ENCODE data around the gene TRAK1.
"Not testable (repeated sequence)": the region's sequence is repeated elsewhere in the genome, so short reads cannot be mapped to it uniquely, and the experiment has no call there.

The TRAK1 gene

DNA sequence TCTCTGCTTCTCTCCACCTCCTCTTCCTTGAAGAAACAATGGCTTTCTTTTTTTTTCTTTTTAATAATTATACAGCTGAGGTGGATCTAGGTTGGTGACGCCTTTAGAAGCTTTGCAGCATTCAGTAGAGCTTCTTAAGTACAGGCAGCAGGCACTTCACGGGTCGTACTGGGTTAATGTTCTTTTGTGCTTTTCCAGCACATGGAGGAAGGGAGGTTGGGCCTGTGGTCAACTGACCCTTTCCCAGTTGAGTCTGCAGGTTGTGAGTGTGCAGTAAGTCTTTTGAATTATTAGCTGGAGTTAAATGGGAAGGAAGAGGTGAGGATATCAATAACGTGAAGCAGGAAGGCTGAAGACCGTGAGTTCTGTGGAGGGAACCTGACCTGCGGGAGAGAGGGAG, 7.0 kb downstream of the TRAK1 start:
- no peak for DNase-seq (ENCODE audit: low read depth in 3 of 3)

DNA sequence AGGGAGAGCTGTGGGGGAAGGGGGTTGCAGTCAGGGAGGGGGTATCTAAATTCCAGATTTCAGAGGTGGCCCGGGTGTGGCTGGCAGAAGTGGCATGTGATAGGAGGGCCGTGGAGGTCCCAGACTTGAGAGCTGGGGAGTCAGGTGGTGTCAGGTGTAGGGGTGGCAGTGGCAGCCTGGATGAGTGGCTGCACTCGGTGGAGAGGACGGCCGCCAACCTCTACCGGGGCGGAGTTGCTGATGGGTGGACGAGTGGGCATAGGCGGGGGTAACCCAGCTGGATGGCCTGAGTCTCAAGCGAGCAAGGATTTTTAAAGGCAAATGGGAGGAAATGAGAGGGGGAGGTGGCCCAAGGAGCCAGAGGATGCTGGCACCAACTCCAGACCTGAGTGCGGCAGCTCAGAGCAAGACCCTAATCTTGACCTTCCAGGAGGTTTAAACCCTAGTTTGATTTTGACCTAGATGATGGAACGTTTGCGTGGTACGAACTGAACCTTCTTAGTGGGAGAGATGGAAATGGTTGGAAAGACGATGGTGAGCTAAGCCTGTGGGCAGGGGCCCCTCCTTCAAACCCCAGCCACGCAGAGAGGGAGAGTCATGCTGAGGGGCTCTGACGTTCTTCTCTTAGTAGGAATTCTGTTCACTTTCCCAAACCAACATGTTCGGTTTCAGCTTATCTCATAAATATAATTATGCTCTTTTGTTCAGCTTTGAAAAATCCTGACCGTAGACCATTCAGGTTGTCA, 8.0 kb downstream of the TRAK1 start:
- no peak for DNase-seq (ENCODE audit: low read depth in 3 of 3)

DNA sequence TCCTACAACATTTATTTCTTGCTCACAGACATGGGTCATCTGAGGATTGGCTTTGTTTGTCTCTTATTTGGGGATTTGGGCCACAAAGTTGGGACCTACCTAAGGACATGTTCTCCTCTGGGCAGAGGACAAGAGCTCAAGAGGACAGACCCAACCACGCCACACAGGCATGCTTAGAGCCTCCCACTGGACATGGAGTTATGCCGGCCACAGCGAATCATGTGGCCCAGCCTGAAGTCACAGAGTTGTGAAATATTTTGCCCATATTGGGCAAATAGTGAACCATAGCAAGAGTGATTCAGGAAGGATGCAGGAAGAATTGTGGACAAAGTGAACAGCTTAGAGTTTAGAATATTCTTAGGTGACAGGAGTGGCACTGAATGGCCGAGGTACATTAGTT, 9.9 kb downstream of the TRAK1 start:
- DNase-seq (ENCODE audit: low read depth in 3 of 3): no peak

DNA sequence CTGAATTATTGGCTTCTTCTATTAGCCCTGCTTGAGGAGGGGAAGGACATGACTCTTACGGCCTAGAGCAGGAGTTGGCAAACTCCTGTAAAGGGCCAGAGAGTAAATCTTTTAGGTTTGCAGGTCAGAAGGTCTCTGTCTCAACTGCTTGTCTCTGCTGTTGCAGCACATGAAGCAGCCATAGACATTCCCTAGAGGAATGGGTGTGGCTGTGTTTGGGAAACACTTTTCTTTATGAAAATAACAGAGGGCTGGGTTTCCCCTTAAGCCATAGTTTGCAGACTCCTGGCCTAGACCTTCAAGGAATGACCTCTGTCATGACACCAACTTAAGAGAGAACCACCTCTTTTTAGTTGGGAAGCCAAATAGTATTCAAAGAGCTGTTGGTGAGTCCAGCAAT, 10.3 kb downstream of the TRAK1 start:
- no peak for DNase-seq (ENCODE audit: low read depth in 3 of 3)

DNA sequence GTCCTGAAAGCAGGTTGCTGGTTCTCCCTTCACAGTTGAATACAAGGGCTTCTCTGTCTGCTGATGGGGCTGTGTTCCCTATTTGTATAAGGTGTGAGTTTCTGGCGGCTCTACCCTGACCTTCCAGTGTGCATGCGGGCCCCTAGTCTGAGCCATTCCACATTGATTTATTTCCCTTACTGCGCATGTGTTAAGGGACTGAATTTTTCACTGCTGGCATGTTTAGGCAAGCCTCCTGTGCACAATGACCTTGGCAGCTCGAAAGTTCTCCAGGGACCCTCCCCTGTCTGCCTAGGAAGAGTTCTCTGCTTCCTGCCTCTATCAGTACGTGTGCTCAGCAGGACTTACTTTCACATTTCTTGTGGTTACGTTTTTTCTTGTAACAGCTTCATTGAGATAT, 11.4 kb downstream of the TRAK1 start:
- no peak for DNase-seq (ENCODE audit: low read depth in 3 of 3)

DNA sequence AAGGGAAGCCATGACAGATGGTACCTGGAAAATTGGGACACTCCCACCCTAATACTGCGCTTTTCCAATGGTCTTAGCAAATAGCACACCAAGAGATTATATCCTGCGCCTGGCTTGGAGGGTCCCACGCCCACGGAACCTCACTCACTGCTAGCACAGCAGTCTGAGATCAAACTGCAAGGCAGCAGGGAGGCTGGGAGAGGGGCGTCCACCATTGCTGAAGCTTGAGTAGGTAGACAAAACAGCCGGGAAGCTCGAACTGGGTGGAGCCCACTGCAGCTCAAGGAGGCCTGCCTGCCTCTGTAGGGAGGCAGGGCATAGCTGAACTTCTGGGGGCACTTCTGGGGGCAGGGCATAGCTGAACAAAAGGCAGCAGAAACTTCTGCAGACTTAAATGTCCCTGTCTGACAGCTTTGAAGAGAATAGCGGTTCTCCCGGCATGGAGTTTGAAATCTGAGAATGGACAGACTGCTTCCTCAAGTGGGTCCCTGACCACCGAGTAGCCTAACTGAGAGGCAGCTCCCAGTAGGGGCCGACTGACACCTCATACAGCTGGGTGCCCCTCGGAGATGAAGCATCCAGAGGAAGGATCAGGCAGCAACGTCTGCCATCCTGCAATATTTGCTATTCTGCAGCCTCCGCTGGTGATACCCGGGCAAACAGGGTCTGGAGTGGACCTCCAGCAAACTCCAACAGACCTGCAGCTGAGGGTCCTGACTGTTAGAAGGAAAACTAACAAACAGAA, 12.9 kb downstream of the TRAK1 start:
- not testable (repeated sequence) for DNase-seq (ENCODE audit: low read depth in 3 of 3)

DNA sequence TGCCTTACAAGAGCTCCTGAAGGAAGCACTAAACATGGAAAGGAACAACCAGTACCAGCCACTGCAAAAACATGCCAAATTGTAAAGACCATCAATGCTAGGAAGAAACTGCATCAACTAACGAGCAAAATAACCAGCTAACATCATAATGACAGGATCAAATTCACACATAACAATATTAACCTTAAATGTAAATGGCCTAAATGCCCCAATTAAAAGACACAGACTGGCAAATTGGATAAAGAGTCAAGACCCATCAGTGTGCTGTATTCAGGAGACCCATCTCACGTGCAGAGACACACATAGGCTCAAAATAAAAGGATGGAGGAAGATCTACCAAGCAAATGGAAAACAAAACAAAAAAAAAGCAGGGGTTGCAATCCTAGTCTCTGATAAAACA, 14.8 kb downstream of the TRAK1 start:
- DNase-seq (ENCODE audit: low read depth in 3 of 3): not testable (repeated sequence)

DNA sequence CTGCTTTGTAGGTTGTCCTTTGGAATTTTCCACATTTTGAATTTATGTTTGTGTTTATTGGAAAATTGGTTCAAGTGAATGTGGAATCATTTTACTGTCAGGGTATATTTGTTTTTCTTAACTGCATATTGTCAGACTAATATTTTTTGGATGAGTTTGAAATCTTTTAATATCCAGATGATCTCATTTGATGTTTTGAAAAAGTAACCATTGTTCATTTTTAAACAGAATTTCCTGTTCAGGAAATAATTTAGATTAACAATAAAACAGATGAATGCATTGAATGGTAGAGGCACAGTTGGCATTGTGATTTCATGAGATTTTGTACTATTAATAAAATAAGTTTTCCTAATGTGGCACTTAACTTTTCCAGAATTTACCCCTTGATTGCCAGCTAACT, 15.5 kb downstream of the TRAK1 start:
- DNase-seq (ENCODE audit: low read depth in 3 of 3): no peak

DNA sequence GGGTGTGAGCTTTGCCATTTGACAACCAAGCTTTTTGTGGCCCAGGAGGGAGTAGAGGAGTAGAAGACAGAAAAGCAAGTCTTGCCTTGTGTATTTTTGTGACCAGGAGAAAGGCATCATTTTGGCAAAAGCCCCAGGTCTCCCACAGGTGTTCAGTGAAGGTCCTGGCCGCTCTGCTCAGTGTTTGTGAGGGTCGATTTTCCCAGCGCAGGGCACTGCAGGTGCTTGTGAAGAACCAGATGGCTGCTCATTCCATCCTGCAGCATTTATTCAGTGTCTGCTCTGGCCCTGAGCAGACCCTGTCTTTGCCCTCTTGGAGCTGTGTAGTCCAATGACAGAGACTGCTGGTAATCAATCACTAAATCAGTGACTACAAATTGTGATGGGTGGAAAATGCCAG, 19.5 kb downstream of the TRAK1 start:
- DNase-seq (ENCODE audit: low read depth in 3 of 3): no peak

DNA sequence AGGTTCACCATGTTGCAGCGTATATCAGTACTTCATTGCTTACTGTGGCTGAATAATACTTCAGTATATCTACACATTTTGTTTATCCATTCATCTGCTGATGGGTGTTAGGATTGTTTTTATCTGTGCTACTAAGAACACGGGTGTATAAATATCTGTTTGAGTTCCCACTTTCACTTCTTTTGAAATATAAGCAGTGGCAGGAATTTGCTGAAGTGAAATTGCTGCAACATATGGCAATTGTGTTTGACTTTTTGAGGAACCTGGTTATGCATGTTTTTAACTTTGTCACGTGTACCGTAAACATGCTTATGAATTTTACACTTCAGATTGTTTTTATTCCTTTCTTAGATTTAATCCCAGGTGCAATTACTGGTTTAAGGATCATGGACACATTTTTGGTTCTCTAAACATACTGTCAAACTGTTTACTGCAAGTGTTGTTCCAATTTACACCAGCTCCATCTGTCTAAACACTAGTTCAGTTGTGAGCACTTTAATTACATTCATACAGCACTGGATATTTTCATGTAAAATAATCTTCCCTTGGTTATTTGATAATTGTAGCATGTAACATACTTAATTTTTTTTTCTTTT, 23.1 kb downstream of the TRAK1 start:
- DNase-seq (ENCODE audit: low read depth in 3 of 3): no peak

DNA sequence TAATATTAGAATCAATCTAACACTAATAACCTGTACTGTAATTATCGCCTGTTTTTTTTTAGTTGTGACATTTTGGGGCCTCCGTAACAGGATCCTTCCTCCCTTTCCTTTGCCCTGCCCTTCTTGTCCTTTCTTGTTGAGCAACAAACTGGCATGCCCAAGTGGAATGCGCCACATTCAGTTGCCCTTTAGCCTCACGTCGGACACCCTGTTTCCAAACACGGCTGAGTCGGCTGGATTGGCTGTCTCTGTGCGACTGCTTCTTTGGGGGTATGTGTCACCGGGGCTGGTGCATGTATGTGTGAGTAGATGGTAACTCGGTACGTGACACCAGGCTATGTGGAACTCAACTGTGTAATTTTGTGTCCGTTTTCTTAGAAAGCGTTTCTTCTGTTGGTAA, 24.1 kb downstream of the TRAK1 start:
- no peak for DNase-seq (ENCODE audit: low read depth in 3 of 3)

DNA sequence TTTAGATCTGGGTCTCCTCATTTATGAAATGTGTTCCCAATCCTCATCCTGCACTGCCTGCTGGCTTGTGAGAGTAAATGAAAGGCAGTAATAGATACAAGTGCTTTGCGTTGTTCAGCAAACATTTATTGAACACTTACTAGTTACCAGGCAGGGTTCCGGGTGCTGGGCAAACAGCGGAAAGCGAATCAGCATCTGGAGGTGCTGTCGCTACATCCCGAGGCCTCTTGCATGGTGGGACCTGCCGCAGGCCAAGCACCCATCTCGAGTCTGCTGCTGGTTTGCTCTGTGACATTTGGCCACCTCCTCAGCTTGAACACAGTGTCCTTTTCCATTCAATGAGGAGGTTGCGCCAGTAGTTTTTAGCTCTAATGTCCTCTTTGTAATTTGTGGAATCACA, 24.8 kb downstream of the TRAK1 start:
- DNase-seq (ENCODE audit: low read depth in 3 of 3): no peak

DNA sequence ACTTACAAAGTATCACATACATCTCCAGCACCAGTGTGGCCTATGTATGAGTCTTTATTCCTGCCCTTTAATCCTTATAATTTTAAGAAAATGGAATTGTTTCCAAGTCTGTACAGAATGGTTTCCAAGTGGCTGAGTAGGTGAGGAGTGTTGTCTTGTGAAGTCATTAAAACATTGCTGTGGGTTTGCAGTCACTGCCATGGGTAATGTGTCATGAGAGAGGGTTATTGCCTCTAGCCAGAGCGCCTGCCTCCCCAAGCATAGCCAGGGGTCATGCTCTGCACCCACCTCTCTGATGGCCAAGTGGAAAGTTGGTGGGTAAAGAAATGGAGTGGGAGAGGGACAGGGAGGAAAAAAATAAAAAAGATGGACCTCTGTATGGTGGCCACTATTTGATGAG, 25.3 kb downstream of the TRAK1 start:
- no peak for DNase-seq (ENCODE audit: low read depth in 3 of 3)

DNA sequence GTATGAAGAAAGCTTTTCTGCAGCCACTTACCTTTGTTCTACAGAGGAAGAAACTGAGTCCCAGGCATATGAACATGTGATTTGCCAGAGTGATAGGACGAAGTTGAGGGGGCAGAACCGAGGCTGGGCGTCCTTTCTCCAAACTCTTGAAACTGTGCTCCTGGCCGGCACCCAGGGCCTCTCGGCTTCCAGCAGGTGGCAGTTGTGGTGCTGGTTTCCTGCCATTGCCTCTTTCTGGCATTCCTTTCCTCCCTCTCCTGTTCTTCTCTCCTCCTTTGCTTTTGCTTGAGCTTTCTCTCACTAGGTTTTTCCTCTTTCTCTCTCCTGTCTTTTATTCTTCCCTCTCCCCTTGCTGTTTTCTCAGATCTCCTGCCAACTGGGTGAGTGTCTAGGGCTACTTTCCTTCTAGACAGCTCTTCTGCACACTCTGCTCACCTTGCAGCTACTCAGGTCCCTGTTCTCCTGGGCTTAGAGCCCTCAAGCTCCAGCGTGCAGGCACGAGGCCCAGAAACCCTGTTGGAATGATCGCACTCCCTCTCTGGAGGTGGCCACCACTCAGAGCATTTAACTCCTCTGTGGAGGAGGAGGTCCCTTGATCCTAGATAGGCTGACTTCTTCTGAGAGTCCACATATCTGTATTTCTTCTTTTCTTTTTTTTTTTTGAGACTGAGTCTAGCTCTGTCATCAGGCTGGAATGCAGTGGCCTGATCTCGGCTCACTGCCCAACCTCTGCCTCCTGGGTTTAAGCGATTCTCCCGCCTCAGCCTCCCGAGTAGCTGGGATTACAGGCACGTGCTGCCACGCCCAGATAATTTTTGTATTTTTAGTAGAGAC, 26.2 kb downstream of the TRAK1 start:
- DNase-seq (ENCODE audit: low read depth in 3 of 3): no peak

DNA sequence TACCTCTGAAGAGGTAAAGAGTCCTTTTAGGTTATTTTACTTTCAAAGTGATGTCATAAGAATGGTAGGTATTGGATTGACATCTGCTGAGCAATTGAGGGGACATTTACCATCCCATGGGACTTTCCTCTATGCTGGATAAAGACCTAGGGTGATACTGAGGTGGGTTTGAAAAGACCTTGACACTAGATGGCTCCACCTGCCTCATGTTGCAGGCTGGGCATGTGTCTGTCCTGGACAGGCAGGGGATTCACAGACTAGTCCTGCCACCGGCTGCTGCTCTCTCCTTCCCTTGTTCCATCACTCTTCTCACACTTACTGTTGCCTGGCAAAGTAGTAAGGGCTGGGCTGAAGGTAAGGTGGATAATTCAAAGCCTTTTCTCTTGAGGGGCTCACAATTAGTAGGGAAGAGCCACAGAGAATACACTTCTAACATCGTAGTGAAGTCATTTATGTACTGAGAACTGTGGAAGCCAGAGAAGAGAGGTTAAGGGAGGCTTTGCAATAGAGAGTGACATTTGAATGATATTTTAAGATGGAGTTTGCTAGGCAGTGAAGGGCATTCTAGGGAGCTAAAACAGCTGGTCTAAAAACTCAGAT, 27.7 kb downstream of the TRAK1 start:
- no peak for DNase-seq (ENCODE audit: low read depth in 3 of 3)

DNA sequence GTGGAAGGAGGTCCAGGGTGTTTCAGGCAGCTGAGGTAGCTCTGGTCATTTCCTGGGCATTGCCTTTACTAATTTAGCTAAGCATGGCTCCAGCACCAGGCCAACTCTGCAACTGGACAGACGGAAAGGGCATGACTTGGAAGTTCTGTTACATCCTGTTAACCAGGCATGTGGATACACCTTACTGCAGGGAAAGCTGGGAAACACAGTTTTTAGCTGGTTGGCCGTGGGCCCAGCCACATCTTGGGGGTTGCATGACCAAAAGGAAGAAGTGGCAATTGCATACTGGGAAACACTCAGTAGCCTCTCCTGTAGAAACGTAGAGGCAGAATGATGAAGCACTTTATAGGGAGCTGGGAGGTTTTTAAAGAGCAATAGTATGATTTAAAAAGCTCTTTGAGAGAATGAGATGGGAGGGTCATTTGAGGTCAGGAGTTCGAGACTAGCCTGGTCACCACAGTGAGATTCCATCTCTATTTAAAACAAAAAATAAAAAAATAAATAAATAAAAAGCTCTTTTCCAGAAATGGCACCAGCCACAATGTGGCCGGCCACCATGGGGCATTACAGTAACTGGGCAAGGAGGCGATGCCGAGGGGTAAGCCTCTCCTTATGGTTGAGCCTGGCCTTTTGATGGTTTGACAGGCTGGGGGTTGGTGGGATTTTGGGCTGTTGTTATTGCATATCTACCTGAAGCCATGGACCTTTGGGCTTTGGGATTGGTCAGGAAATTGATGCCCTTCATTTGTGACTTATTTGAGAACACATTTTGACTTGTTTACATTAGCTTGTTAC, 28.6 kb downstream of the TRAK1 start:
- DNase-seq (ENCODE audit: low read depth in 3 of 3): no peak

DNA sequence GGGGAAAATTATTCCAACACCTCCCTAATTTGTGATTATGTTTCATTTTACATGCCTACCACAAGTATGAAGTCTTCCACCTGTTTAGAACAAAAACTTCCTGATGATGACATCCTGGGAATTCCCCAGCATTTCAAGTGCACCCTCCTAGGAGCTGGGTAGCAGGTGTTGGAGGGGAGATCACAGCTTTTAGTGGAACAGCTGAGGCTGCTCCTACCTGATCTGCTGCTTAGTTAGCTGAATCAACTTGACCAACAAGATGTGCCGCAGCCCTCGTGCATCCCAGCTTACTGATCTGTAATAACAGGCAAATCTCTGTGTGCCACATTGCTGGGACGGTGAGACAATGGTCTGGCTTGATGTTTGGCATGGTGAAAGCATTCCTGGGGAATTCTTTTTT, 29.7 kb downstream of the TRAK1 start:
- no peak for DNase-seq (ENCODE audit: low read depth in 3 of 3)

DNA sequence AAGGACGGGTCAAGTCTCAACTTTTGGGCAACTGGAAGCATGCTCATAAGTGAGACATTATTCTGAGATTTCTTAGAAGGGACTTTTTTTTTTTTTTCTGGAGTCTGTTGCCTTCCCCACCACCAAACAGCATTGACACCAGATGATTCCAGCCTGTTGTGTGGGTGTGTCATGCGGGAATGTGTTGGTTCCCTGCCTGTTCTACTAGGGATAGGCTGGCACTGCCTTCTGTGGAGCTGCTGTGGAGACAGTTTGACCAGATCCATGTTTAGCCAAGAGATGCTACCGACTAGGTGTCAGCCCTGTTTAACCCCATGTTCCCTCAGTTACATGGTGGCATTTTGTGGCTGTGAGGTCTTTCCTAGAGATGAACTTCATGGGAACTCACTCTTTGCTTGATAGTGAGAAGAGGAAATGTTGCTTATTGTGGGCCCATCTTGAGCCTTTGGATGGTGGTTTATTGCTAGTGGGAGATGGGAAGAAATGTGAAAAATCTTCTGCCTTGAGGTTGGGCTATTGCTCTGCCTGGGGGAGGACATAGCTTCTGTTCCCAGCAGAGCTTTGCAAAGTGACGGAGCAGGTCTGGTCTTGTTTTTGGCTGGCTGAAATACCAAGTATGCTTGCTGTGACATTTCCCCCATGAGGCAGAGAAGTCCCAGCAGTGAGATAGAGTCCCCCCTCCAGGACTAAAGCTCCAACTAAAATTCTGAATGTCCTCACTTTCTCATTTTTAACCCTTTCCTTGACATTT, 31.3 kb downstream of the TRAK1 start:
- no peak for DNase-seq (ENCODE audit: low read depth in 3 of 3)

DNA sequence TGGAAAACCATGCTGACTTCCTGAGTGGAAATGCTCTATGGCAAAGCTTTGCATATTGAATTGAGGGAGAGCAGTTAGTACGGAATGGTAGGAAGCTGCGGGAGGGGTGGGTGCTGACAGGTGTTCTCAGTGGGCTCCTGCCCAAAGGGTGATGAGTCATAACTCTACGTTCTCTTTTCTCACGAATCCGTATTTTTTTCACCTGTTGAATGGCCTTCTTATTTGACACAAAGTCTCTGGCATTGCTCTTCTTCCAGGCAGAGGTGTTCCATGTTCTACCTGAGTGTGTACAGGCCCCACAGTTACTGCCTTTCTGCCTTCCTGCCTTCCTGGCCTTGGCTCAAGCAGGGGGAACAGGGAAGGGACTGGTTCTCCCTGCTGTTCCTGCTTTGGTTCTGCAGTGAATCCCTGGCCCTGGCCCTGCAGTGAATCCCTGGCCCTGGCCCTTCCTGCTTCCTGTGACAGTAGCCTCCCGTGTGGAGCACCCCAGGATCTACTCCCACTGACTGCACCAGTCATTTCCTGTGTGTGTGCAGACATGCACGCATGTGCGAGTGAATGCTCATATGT, 31.9 kb downstream of the TRAK1 start:
- no peak for DNase-seq (ENCODE audit: low read depth in 3 of 3)

Measured in stimulated activated CD4-positive, alpha-beta T cell treated with anti-CD3 and anti-CD28 coated beads, TNF-alpha, amount 100 ng/mL, for 4 hours (primary cell).